ENCODE results near the gene ITGA8.

Gene ITGA8

GRCh38 chr10:15745751-15746150 is 26.0 kb upstream of the ITGA8 start:
- intact Hi-C loops (cut with DNase I; ENCODE audit: low total_unique reads): loop anchor here (10.0 kb wide), 1 partner anchor 321 kb away; no protein-coding TSS in a partner anchor
- peak overlapping the region in 1 of 2 donors; percentile 17 for H3K27ac ChIP-seq
- no peaks in the 10 kb centered on the region for H3K9me3 ChIP-seq
- H3K27me3 ChIP-seq: no peaks in the 10 kb centered on the region
- H3K4me3 ChIP-seq: no peak overlapping the region
- peaks cover 0 to 16% (median 0%) of the 10 kb centered on the region in 4 donors for H3K4me1 ChIP-seq
- no peak for DNase-seq
- TF ChIP-seq, protein P1, sequence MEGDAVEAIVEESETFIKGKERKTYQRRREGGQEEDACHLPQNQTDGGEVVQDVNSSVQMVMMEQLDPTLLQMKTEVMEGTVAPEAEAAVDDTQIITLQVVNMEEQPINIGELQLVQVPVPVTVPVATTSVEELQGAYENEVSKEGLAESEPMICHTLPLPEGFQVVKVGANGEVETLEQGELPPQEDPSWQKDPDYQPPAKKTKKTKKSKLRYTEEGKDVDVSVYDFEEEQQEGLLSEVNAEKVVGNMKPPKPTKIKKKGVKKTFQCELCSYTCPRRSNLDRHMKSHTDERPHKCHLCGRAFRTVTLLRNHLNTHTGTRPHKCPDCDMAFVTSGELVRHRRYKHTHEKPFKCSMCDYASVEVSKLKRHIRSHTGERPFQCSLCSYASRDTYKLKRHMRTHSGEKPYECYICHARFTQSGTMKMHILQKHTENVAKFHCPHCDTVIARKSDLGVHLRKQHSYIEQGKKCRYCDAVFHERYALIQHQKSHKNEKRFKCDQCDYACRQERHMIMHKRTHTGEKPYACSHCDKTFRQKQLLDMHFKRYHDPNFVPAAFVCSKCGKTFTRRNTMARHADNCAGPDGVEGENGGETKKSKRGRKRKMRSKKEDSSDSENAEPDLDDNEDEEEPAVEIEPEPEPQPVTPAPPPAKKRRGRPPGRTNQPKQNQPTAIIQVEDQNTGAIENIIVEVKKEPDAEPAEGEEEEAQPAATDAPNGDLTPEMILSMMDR (IDR thresholded peaks at IDR 0.05): no peak
- H3K36me3 ChIP-seq: no peaks in the 10 kb centered on the region

- H3K27me3 ChIP-seq: no peaks in the 10 kb centered on the region
Observed at GRCh38 chr10:15744217-15744865, 24.6 kb upstream of the ITGA8 start.

GRCh38 chr10:15743443-15743842 is 23.7 kb upstream of the ITGA8 start:
- no peaks in the 10 kb centered on the region for H3K36me3 ChIP-seq
- TF ChIP-seq, protein P1 (IDR thresholded peaks at IDR 0.05): no peak
- H3K27ac ChIP-seq: no peak overlapping the region
- peaks cover 0 to 26% (median 5%) of the 10 kb centered on the region in 4 donors for H3K4me1 ChIP-seq
- no peak overlapping the region for H3K4me3 ChIP-seq
- no peaks in the 10 kb centered on the region for H3K27me3 ChIP-seq
- no peak for DNase-seq
- no peaks in the 10 kb centered on the region for H3K9me3 ChIP-seq
- intact Hi-C loops (cut with DNase I; ENCODE audit: low total_unique reads): loop anchor here (10.0 kb wide), 1 partner anchor 319 kb away; no protein-coding TSS in a partner anchor

More at GRCh38 chr10:15744217-15744865, 24.6 kb upstream of the ITGA8 start:
- Histone ChIP-seq H3K4me1 (peaks cover 0 to 19% (median 2%) of the 10 kb centered on the region in 4 donors), H3K9me3 (no peaks in the 10 kb centered on the region), H3K4me3 (no peak overlapping the region), H3K36me3 (no peaks in the 10 kb centered on the region), H3K27ac (no peak overlapping the region)
- peak in 1 of 2 donors; percentile 46 for DNase-seq
- intact Hi-C loops (cut with DNase I; ENCODE audit: low total_unique reads): loop anchor here (10.0 kb wide), 1 partner anchor 320 kb away; no protein-coding TSS in a partner anchor
- TF ChIP-seq, protein P1 (IDR thresholded peaks at IDR 0.05): peak; percentile 34 to 35

GRCh38 chr10:15742836-15743235 is 23.1 kb upstream of the ITGA8 start:
- Histone ChIP-seq H3K27me3 (no peaks in the 10 kb centered on the region), H3K36me3 (no peaks in the 10 kb centered on the region), H3K4me3 (no peak overlapping the region), H3K4me1 (peaks cover 0 to 31% (median 8%) of the 10 kb centered on the region in 4 donors), H3K27ac (no peak overlapping the region), H3K9me3 (no peaks in the 10 kb centered on the region)
- DNase-seq: no peak
- intact Hi-C loops (cut with DNase I; ENCODE audit: low total_unique reads): loop anchor here (10.0 kb wide), 1 partner anchor 318 kb away; no protein-coding TSS in a partner anchor
- TF ChIP-seq, protein P1 (IDR thresholded peaks at IDR 0.05): no peak

GRCh38 chr10:15742102-15742501 is 22.4 kb upstream of the ITGA8 start:
- no peaks in the 10 kb centered on the region for H3K27me3 ChIP-seq
- peaks cover 0 to 37% (median 8%) of the 10 kb centered on the region in 4 donors for H3K4me1 ChIP-seq
- no peak for DNase-seq

More at GRCh38 chr10:15742102-15742501, 22.4 kb upstream of the ITGA8 start:
- Histone ChIP-seq H3K27ac (no peak overlapping the region), H3K4me3 (no peak overlapping the region), H3K9me3 (no peaks in the 10 kb centered on the region), H3K36me3 (no peaks in the 10 kb centered on the region)
- intact Hi-C loops (cut with DNase I; ENCODE audit: low total_unique reads): loop anchor here (10.0 kb wide), 1 partner anchor 317 kb away; no protein-coding TSS in a partner anchor
- TF ChIP-seq, protein P1 (IDR thresholded peaks at IDR 0.05): no peak
